GM06990 (cell line): Measurements from ENCODE around the gene SPRY4.
"Not testable (repeated sequence)": the region's sequence is repeated elsewhere in the genome, so short reads cannot be mapped to it uniquely, and the experiment has no call there.

Experiments used
- DNase-seq: peaks from one replicate; pipeline ENCODE4 v3.0.0-alpha.2; 2011; ENCODE audit not compliant: insufficient read length; ENCODE audit errors: extremely low read depth
- H3K27me3 ChIP-seq: replicated peaks from 2 replicates; pipeline ENCODE4 v1.6.0; 2011; ENCODE audit warnings: low read length; ENCODE audit not compliant: control insufficient read depth, insufficient read depth
- H3K36me3 ChIP-seq: 2 replicates; pipeline ENCODE4 v1.5.1; 2011; ENCODE audit warnings: low read length; ENCODE audit not compliant: control insufficient read depth, insufficient read depth
- H3K4me3 ChIP-seq: replicated peaks from 2 replicates; pipeline ENCODE4 v1.5.1; 2011; ENCODE audit warnings: low read depth, mild to moderate bottlenecking, control low read depth, low read length
- CTCF ChIP-seq: IDR thresholded peaks from 2 replicates; pipeline ENCODE4 v1.5.1; 2011; ENCODE audit warnings: low read length, control low read depth, mild to moderate bottlenecking, inconsistent platforms; ENCODE audit not compliant: insufficient read depth, poor library complexity, severe bottlenecking

Gene SPRY4

DNA sequence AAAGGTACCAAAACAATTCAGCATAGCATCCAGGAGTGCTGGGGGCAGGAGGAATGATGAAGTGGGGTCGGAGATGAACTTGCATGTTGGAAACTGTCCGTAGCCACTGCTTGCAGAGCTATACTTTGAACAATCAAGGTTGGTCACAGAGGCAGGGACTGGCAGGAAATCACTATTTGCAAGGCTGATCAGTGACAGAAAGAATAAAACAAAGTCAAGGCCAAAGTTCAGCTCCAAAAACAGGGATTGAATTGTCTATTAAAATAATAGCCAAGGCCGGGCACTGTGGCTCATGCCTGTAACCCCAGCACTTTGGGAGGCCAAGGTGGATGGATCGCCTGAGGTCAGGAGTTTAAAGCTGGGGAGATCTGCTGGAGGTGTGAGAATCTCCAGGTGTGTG, 18.7 kb upstream of the SPRY4 start:
- Histone ChIP-seq H3K27me3 (no peaks in the 10 kb centered on the region), H3K4me3 (no peak overlapping the region), H3K36me3 (no peaks in the 10 kb centered on the region)
- no peak for TF ChIP-seq CTCF
- DNase-seq, result no peak

- no peak overlapping the region for H3K4me3 ChIP-seq
- DNase-seq, result no peak
- TF ChIP-seq CTCF, result no peak
- H3K27me3 ChIP-seq, result no peaks in the 10 kb centered on the region
- no peaks in the 10 kb centered on the region for H3K36me3 ChIP-seq
Observed at GRCh38 chr5:142342128-142342981, 17.5 kb upstream of the SPRY4 start.

GRCh38 chr5:142339781-142340180, 15.0 kb upstream of the SPRY4 start:
- no peak for DNase-seq
- Histone ChIP-seq H3K4me3 (no peak overlapping the region), H3K36me3 (no peaks in the 10 kb centered on the region), H3K27me3 (no peaks in the 10 kb centered on the region)
- no peak for TF ChIP-seq CTCF

DNA sequence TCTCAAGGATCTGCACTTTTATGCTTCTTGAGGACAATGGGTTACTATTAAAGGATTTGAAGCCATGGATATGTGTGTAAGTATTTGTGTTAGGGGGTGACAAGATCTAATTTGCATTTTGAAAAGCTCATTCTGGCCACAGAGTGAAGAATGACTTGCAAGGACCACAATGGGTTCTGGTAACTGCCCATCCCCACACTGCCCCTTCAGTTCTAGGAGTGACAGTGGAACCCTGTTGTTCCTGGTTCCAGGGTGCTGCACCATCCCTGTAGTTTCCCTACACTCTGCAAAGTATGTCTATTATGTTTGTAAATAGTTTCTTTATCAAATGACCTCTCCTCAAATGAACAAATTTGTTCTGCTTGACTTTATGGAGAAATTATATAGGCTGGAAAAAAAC, 9.7 kb upstream of the SPRY4 start:
- no peak for TF ChIP-seq CTCF
- no peak for DNase-seq
- Histone ChIP-seq H3K4me3 (no peak overlapping the region), H3K36me3 (no peaks in the 10 kb centered on the region), H3K27me3 (no peaks in the 10 kb centered on the region)

- DNase-seq, H3K4me3 ChIP-seq, H3K36me3 ChIP-seq, H3K27me3 ChIP-seq: not testable (repeated sequence)
Observed at GRCh38 chr5:142333749-142334148, 8.9 kb upstream of the SPRY4 start.

- H3K36me3 ChIP-seq, result no peaks in the 10 kb centered on the region
- TF ChIP-seq CTCF, result no peak
- no peak overlapping the region for H3K4me3 ChIP-seq
- H3K27me3 ChIP-seq, result no peaks in the 10 kb centered on the region
- no peak for DNase-seq
Observed at GRCh38 chr5:142330444-142330843, 5.6 kb upstream of the SPRY4 start.
